NCI-H526 treated with DMSO at 0.1 percent for 48 hours (cell line): ENCODE measurements around the gene ACSBG1.

ENCODE experiments used
- DNase-seq: peaks from one replicate; lab custom pipeline; 2025; lab: John Stamatoyannopoulos, UW

ACSBG1 gene

GRCh38 chr15:78130466-78131294, 103.7 kb downstream of the ACSBG1 start:
- DNase-seq, result no peak

- no peak for DNase-seq
Observed at GRCh38 chr15:78129751-78130287, 104.5 kb downstream of the ACSBG1 start.

- DNase-seq, result no peak
Observed at GRCh38 chr15:78129077-78129750, 105.2 kb downstream of the ACSBG1 start.

GRCh38 chr15:78127882-78128281, 106.5 kb downstream of the ACSBG1 start:
- no peak for DNase-seq

- DNase-seq, result no peak
Observed at GRCh38 chr15:78125267-78125666, 109.1 kb downstream of the ACSBG1 start.

- DNase-seq, result no peak
Observed at GRCh38 chr15:78120523-78120922, 113.8 kb downstream of the ACSBG1 start.
